Coronary artery (tissue), 2 donors: ENCODE data around the gene P3H4.

ENCODE experiments used
- DNase-seq: peaks from one replicate; pipeline ENCODE4 v3.0.0-alpha.2; 2017; ENCODE audit warnings: low spot score
- H3K27ac ChIP-seq, 2 donors: fragments of 200-600 bp; sonication (generic); one replicate each; pipeline ENCODE4 v1.5.1; 2016 to 2019
- H3K4me3 ChIP-seq: fragments of 200-600 bp; sonication (generic); 2 replicates; pipeline ENCODE4 v1.5.1; 2016; ENCODE audit warnings: mild to moderate bottlenecking, moderate library complexity
- TF ChIP-seq, protein P1 (sequence below): fragments of 200-600 bp; sonication (generic); IDR thresholded peaks from one replicate; pipeline ENCODE4 v1.5.1; 2019; ENCODE audit warnings: antibody characterized with exemption

The P3H4 gene

DNA sequence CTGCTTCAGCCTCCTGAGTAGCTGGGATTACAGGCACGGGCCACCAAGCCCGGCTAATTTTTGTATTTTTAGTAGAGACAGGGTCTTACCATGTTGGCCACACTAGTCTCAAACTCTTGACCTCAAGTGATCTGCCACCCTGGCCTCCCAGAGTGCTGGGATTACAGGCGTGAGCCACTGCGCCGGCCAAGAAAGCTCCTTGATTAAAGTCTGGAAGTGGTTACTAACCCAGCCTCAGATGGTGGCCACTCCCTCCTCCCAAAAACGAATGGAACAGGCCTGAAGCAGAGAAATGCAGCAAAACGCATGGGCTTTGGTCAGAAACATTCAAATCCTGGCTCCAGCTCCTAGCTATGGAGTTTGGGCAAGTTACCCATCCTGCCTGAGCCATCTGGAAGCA, 12.3 kb upstream of the P3H4 start:
- Histone ChIP-seq H3K27ac (no peak overlapping the region), H3K4me3 (no peak overlapping the region)
- DNase-seq, result no peak
- TF ChIP-seq, protein P1, sequence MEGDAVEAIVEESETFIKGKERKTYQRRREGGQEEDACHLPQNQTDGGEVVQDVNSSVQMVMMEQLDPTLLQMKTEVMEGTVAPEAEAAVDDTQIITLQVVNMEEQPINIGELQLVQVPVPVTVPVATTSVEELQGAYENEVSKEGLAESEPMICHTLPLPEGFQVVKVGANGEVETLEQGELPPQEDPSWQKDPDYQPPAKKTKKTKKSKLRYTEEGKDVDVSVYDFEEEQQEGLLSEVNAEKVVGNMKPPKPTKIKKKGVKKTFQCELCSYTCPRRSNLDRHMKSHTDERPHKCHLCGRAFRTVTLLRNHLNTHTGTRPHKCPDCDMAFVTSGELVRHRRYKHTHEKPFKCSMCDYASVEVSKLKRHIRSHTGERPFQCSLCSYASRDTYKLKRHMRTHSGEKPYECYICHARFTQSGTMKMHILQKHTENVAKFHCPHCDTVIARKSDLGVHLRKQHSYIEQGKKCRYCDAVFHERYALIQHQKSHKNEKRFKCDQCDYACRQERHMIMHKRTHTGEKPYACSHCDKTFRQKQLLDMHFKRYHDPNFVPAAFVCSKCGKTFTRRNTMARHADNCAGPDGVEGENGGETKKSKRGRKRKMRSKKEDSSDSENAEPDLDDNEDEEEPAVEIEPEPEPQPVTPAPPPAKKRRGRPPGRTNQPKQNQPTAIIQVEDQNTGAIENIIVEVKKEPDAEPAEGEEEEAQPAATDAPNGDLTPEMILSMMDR, result no peak

DNA sequence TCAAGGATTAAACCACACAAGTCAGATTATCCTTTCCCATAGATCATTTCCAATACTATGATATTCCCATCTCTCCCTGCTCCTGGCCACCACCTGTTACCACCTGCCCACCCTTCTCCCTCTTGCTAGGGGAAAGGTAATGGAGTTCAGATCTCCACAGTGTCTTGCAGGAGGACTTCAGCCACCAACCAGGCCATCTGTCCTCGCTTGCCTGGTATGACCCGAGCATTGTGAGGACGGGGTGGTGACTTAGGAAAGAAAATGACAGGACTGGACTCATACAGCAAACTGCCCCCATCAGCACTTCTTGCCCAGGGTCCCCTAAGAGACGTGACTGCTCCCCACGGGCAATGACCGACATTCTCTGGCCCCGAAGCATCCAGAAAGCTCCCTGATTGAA, 11.8 kb upstream of the P3H4 start:
- H3K27ac ChIP-seq, result no peak overlapping the region
- DNase-seq, result no peak
- TF ChIP-seq, protein P1, result no peak
- no peak overlapping the region for H3K4me3 ChIP-seq

DNA sequence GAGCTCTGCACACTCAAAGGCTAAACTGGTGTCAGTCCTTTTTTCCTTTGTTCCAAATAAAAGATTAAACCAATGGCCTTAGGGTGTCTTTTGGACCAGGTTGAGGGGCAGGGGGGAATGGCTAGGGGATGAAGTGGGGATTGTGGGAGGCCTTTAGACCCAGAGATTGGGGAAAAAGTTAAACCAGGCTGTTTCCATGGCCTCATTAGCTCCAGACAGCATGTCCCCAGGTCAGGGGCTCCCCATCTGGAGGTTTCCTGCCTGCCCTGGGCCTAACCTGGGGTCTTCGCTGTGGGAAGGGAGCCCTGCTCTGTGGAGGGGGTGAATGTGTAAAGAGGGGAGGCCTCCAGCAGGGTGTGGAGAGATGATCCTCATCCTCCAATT, 11.4 kb upstream of the P3H4 start:
- DNase-seq, result no peak
- H3K27ac ChIP-seq, result no peak overlapping the region
- no peak overlapping the region for H3K4me3 ChIP-seq
- TF ChIP-seq, protein P1, result no peak

DNA sequence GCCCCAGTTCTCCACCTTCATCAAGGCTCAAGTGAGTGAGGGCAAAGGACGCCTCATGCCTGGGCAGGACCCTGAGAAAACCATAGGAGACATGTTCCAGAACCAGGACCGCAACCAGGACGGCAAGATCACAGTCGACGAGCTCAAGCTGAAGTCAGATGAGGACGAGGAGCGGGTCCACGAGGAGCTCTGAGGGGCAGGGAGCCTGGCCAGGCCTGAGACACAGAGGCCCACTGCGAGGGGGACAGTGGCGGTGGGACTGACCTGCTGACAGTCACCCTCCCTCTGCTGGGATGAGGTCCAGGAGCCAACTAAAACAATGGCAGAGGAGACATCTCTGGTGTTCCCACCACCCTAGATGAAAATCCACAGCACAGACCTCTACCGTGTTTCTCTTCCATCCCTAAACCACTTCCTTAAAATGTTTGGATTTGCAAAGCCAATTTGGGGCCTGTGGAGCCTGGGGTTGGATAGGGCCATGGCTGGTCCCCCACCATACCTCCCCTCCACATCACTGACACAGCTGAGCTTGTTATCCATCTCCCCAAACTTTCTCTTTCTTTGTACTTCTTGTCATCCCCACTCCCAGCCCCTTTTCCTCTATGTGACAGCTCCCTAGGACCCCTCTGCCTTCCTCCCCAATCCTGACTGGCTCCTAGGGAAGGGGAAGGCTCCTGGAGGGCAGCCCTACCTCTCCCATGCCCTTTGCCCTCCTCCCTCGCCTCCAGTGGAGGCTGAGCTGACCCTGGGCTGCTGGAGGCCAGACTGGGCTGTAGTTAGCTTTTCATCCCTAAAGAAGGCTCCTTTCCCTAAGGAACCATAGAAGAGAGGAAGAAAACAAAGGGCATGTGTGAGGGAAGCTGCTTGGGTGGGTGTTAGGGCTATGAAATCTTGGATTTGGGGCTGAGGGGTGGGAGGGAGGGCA, 10.7 kb upstream of the P3H4 start:
- H3K4me3 ChIP-seq, result no peak overlapping the region
- DNase-seq, result no peak
- H3K27ac ChIP-seq, result no peak overlapping the region
- TF ChIP-seq, protein P1, result no peak

DNA sequence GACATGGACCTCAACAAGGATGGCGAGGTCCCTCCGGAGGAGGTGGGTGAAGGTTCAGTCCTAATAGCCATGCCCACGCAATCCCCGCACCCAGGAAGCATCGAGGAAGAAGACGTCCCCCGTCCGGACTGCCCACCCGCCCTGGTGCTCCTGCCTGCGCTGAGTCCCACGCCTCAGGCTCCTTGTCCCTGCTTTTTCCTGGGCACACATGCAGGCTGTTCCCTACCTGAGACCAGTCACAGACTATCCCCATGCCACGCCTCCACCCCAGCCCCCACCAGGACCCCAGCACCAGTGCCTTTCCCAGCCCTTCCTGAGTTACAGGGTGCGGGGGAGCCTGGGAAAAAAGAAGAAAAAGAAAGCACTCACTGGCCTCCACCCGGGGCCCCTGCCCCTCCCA, 10.0 kb upstream of the P3H4 start:
- no peak for DNase-seq
- TF ChIP-seq, protein P1, result no peak
- no peak overlapping the region for H3K27ac ChIP-seq

DNA sequence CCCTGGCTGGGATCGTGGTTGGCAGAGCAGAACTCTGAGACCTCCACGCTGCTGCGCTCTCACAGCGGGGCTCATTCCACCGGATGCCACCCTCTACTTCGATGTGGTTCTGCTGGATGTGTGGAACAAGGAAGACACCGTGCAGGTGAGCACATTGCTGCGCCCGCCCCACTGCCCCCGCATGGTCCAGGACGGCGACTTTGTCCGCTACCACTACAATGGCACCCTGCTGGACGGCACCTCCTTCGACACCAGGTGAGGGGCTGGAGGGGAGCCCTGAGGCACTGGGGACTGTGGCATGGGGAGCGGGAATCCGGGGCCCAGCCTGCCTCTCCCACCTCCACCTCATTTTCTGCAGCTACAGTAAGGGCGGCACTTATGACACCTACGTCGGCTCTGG, 6.3 kb upstream of the P3H4 start:
- Histone ChIP-seq H3K27ac (no peak overlapping the region), H3K4me3 (no peak overlapping the region)
- no peak for DNase-seq
- TF ChIP-seq, protein P1, result no peak

More for the DNA sequence above, 10.0 kb upstream of the P3H4 start:
- H3K4me3 ChIP-seq, result no peak overlapping the region
